Activated CD8-positive, alpha-beta T cell treated with anti-CD3 and anti-CD28 coated beads, Interleukin-2, amount 10 ng/mL, durations not matched to agents 7 days and 5 days (primary cell): ENCODE data around the gene HAPLN1. TPM values are rescaled to one million over a fixed set of nuclear protein-coding genes. Genes with fewer than 3 reads are reported as not detected.
"Not testable (repeated sequence)": the region's sequence is repeated elsewhere in the genome, so short reads cannot be mapped to it uniquely, and the experiment has no call there.

Source experiments
- ATAC-seq: fragments of 150-1000 bp; cut with Tn5 transposase; one replicate; pipeline ENCODE4 v1.10.0; 2021; ENCODE audit warnings: moderate library complexity
- CTCF ChIA-PET: fragments of 350-600 bp; sonication (Branson Sonifier 250); formaldehyde crosslinking; loops from one replicate; lab custom pipeline; 2021; ENCODE audit warnings: antibody characterized with exemption; lab: Charles Lee
- POLR2A ChIA-PET: fragments of 350-600 bp; sonication (Branson Sonifier 250); formaldehyde crosslinking; loops from one replicate; lab custom pipeline; 2021; ENCODE audit warnings: antibody characterized with exemption; lab: Charles Lee
- DNase-seq: peaks from one replicate; pipeline ENCODE4 v3.0.0-alpha.2; 2020
- H3K27ac Mint-ChIP-seq: one replicate; pipeline ENCODE4 v1.8.0; 2021; ENCODE audit warnings: mild to moderate bottlenecking, mixed read lengths
- H3K27me3 Mint-ChIP-seq: one replicate; pipeline ENCODE4 v1.8.0; 2021; ENCODE audit warnings: low read depth, mixed read lengths
- H3K36me3 Mint-ChIP-seq: one replicate; pipeline ENCODE4 v1.8.0; 2021; ENCODE audit warnings: low read depth, mixed read lengths
- H3K4me1 Mint-ChIP-seq: one replicate; pipeline ENCODE4 v1.8.0; 2021; ENCODE audit warnings: low read depth, mixed read lengths
- H3K4me3 Mint-ChIP-seq: one replicate; pipeline ENCODE4 v1.8.0; 2021; ENCODE audit warnings: mild to moderate bottlenecking, mixed read lengths
- H3K9me3 Mint-ChIP-seq: one replicate; pipeline ENCODE4 v1.8.0; 2022; ENCODE audit warnings: mixed read lengths; ENCODE audit not compliant: insufficient read depth
- total RNA-seq, 2 experiments: library from RNA; stranded (reverse); gene quantifications; one replicate each; pipeline ENCODE4 v1.2.3, GENCODE V29; 2021

The HAPLN1 gene
- not detected for total RNA-seq

DNA sequence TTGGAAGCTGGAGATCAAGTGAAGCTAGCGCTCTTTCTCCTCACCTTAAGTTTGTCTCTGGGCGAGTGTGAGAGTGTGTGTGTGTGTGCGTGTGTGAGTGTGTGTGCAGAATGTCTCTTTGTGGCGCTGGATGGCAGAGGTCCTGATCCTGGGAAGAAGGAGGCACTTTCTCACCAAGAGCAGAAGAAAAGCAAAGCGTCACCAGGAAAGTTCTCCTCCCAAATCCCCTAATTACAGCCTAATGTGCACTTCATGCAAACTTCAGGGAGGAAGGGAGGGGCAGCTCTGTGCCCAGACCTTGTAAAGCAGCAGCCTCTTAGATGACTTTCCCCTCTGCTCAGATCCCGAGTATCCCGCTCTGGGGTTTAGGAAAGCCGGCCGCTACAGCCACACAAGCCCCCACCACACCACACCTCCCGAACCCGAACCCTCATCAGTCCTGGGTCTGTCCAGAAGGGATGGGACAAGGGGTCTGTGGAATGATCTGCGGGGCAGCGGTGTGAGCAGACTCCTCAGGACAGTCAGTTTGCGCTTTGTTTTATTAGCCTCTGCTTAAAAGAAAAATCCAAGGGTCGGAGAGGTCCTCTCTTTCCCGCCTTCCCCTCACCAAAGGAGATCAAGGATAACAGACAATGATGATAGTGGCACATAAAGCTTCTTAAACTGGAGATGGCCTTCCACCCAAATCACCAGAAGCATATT is at the start of gene HAPLN1:
HAPLN1 (minus strand) TSS at position 20 of the 702 bp plus-strand sequence. CDS start 47,332 bp downstream, outside the sequence.
- peaks cover 42% of the 10 kb centered on the region for H3K27me3 Mint-ChIP-seq
- CTCF ChIA-PET = no interaction called here

DNA sequence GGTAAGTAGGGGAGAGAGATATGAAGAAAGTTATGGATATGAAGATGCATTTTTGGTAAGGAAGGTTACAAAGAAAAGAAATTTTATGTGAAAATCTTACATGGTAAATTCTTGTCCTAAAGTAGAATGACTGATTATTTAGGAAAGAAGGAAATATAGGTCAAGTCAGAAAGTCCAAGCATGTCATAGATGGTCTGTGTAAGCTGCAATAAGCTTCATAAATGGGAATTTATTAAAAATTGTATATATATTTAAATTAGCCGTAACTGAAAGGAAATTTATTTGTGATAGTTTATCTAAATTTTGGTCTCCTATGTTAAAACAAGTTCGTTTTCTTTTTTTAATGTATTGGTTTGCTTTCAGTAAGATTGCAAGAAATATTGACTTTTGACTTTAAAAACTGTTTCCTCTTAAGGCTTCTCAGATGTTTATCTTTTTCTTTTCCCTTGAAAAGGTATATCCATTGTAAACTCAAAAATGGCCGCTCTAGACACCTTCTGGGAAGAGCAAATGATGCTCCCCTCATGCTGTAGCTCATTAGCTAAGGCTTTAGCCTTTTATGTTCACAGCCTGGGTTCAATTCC is 46.8 kb upstream of the HAPLN1 start:
- Mint-ChIP-seq H3K9me3 (peaks cover 21% of the 10 kb centered on the region), H3K4me3 (no peak overlapping the region), H3K27me3 (no peaks in the 10 kb centered on the region), H3K27ac (no peak overlapping the region), H3K4me1 (no peaks in the 10 kb centered on the region), H3K36me3 (no peaks in the 10 kb centered on the region)
- DNase-seq = no peak
- ChIA-PET CTCF (no interaction called here), POLR2A (no interaction called here)
- no peak for ATAC-seq

More for the DNA sequence above, at the start of gene HAPLN1:
- POLR2A ChIA-PET = no interaction called here
- Mint-ChIP-seq H3K36me3 (no peaks in the 10 kb centered on the region), H3K9me3 (no peaks in the 10 kb centered on the region), H3K4me1 (peaks cover 5% of the 10 kb centered on the region), H3K27ac (no peak within 1 kb of the TSS), H3K4me3 (no peak within 1 kb of the TSS)
- ATAC-seq = no peak
- DNase-seq = no peak

DNA sequence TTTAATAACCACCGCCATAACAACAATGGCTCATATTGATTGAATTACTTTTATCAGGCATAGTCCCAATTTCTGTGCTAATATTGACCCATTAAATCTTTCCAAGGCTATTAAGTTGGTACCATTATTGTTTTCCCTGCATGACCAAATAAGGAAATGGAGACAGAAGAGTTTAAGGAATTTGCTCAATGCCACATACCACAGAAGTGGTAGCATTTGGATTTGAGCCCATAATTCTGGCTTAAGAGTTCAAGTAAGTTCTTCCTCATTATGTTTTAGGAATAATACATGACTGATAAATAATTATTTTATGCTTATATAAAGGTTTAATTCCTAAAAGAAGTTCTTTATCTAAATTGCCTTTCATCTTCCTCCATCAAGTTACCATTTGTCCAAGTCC is 43.4 kb upstream of the HAPLN1 start:
- ChIA-PET CTCF (no interaction called here), POLR2A (no interaction called here)
- no peak overlapping the region for H3K27ac Mint-ChIP-seq
- H3K27me3 Mint-ChIP-seq = no peaks in the 10 kb centered on the region
- peaks cover 20% of the 10 kb centered on the region for H3K9me3 Mint-ChIP-seq
- ATAC-seq (no peak), DNase-seq (no peak)
- no peak overlapping the region for H3K4me3 Mint-ChIP-seq
- H3K4me1 Mint-ChIP-seq = no peaks in the 10 kb centered on the region
- H3K36me3 Mint-ChIP-seq = no peaks in the 10 kb centered on the region

DNA sequence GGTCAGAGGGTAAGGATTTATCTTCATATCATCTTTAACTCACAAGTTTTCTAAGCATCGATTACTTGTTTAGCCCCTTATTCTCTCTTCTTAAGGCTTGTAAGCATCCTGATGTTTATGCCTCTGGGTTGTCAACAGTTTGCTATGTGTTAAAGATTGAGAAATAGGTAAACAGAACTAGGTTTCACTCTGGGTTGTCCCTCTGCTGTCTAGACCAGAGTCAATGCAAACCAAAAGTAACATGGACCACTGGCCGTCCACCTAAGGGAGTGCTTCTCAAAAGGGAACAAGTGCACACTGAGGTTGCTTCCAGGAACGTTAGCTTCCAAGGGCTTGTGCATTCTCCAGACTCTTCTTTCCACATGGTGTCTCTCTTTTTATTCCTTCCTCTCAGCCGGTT is 39.9 kb upstream of the HAPLN1 start:
- DNase-seq (no peak), ATAC-seq (no peak)
- no peak overlapping the region for H3K27ac Mint-ChIP-seq
- POLR2A ChIA-PET = no interaction called here
- H3K4me1 Mint-ChIP-seq = no peaks in the 10 kb centered on the region
- CTCF ChIA-PET = no interaction called here
- no peaks in the 10 kb centered on the region for H3K27me3 Mint-ChIP-seq
- H3K4me3 Mint-ChIP-seq = no peak overlapping the region
- no peaks in the 10 kb centered on the region for H3K9me3 Mint-ChIP-seq
- no peaks in the 10 kb centered on the region for H3K36me3 Mint-ChIP-seq

DNA sequence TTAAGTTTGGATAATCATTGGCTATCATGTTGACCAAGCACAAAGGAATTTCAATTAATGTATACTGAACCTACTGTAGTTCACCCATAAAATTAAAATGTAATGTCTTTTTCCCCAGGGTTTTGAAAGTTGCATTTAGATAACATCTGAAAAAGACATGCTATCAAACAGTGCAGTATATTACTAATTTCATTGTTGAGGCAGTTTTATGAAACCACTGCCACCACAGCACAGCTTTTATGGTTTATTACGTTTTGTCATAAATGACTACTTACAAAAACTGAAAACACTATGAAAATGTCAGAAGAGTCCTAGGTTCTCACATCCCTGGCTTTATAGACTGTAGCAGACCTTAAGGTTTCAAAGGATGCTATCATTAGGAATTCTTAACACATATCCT is 32.0 kb upstream of the HAPLN1 start:
- Mint-ChIP-seq H3K4me1 (no peaks in the 10 kb centered on the region), H3K4me3 (no peak overlapping the region), H3K27me3 (no peaks in the 10 kb centered on the region), H3K9me3 (peaks cover 4% of the 10 kb centered on the region), H3K36me3 (no peaks in the 10 kb centered on the region), H3K27ac (no peak overlapping the region)
- no peak for ATAC-seq
- ChIA-PET POLR2A (no interaction called here), CTCF (no interaction called here)
- DNase-seq = no peak

DNA sequence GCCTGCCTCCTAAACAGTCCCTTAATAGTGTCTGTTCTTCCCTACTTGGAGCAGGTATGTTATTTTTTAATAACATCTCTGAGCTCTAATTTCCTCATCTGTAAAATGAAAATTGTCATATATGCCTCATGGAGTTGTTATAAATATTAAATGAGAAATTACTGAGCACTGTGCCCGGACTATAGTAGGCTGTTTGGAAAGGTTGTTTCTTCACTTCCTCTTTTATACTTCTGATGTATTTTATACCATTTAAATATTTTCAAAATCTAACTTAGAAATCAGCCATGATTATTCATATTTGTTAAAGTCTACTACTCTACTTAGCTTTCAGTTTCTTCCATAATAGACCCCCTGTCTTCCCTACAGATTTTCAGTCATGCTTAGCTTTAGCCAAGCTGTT is 30.5 kb upstream of the HAPLN1 start:
- no peak overlapping the region for H3K4me3 Mint-ChIP-seq
- H3K27me3 Mint-ChIP-seq = no peaks in the 10 kb centered on the region
- ATAC-seq = no peak
- no peaks in the 10 kb centered on the region for H3K4me1 Mint-ChIP-seq
- no peak overlapping the region for H3K27ac Mint-ChIP-seq
- H3K9me3 Mint-ChIP-seq = peaks cover 4% of the 10 kb centered on the region
- no peaks in the 10 kb centered on the region for H3K36me3 Mint-ChIP-seq
- no peak for DNase-seq
- ChIA-PET CTCF (no interaction called here), POLR2A (no interaction called here)

DNA sequence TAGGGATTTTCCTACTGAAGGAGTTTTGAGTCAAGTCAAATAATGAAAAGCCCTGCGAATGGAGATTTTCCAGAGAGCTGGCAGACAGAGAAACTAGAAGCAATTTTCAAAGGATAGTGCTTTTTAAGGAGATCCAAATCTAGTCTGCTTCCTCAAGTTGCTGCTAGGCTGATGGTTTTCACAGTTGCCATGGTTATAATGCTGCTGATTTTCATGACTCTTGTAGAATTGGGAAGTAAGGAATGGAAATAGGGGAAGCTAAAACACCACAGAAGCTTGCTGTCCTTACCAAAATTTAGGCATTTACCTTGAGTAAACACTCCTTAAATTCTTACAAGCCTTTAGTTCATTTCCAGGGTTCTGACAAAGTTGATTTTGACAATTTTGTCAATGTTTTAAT is 30.1 kb upstream of the HAPLN1 start:
- Mint-ChIP-seq H3K4me3 (no peak overlapping the region), H3K27me3 (no peaks in the 10 kb centered on the region), H3K4me1 (no peaks in the 10 kb centered on the region), H3K27ac (no peak overlapping the region), H3K9me3 (peaks cover 4% of the 10 kb centered on the region), H3K36me3 (no peaks in the 10 kb centered on the region)
- CTCF ChIA-PET = no interaction called here
- POLR2A ChIA-PET = no interaction called here
- DNase-seq (no peak), ATAC-seq (no peak)

DNA sequence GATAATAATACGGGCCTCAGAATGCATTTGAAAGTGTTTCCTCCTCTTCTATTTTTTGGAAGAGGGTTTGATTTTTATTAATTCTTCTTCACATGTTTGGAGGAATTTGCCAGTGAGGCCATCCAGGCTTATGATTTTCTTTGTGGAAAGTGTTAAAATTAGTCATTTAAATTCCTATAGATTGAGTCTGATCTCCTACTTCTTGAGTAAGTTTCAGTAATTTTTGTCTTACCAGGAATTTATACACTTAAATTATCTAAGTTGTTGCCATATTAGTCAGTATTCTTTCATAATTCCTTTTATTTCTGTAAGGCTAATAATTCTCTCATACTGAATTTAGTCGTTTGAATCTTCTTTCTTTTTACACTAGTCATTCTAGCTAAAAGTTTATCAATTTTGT is 25.2 kb upstream of the HAPLN1 start:
- Mint-ChIP-seq H3K4me3 (no peak overlapping the region), H3K27ac (no peak overlapping the region), H3K27me3 (no peaks in the 10 kb centered on the region), H3K9me3 (no peaks in the 10 kb centered on the region), H3K36me3 (no peaks in the 10 kb centered on the region), H3K4me1 (no peaks in the 10 kb centered on the region)
- no peak for DNase-seq
- no peak for ATAC-seq
- ChIA-PET POLR2A (no interaction called here), CTCF (no interaction called here)

DNA sequence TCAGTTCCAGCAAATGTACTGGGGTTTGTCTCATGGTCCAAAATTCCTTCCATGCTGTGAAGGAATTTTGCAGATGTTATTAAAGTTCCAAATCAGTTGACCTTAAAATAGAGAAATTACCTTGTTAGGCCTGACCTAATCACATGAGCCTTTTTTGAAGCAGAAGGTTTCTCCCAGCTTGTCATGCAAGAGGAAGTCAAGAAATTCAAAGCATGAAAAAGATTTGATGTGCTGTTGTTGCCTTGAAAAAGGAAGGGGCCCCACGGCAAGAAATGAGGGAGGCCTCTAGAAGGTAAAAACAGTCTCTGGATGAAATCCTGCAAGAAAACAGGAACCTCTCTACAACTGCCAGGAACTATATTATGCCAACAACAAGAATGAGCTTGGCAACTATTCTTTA is 24.2 kb upstream of the HAPLN1 start:
- Mint-ChIP-seq H3K4me1 (no peaks in the 10 kb centered on the region), H3K4me3 (no peak overlapping the region), H3K27ac (no peak overlapping the region), H3K36me3 (no peaks in the 10 kb centered on the region), H3K9me3 (no peaks in the 10 kb centered on the region), H3K27me3 (no peaks in the 10 kb centered on the region)
- DNase-seq (no peak), ATAC-seq (no peak)
- CTCF ChIA-PET = no interaction called here
- POLR2A ChIA-PET = no interaction called here

DNA sequence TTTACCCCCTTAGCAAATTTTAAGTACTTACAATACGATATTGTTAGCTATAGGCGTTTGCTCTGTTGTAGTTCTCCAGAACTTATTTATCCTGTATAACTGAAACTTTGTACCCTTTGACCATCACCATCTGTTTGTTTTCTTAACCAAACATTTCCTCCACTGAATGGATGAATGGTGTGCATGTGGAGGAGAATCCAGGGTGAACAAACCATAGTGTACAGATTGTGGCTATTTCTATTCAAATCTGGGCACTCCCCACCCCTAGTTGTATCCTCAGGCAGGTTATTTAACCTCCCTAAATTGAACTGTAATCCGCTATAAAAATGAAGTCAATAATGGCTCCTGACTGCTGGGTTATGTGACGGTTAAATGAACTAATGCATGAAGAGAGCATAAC is 21.4 kb upstream of the HAPLN1 start:
- Mint-ChIP-seq H3K36me3 (no peaks in the 10 kb centered on the region), H3K4me1 (no peaks in the 10 kb centered on the region), H3K9me3 (no peaks in the 10 kb centered on the region), H3K4me3 (no peak overlapping the region), H3K27ac (no peak overlapping the region), H3K27me3 (no peaks in the 10 kb centered on the region)
- no peak for DNase-seq
- ChIA-PET POLR2A (no interaction called here), CTCF (no interaction called here)
- ATAC-seq = no peak

DNA sequence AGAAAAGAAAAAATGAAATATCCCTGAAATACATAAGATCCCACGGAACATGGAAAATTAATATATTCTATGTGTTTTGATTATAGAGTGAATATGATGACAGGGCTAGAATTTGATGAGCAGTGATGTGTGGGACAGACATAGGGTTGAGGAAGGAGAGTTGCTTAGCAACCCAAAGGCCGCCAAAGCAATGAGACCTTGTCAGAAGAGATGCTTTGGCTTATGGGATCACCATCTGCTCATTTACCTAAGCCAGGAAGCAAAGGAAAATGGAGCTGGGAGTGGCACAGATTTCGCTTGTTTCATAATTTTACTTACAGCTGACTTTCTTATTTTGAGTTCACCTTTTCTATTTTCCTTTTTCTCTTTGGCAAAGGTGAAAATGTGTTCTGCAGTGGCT is 20.9 kb upstream of the HAPLN1 start:
- POLR2A ChIA-PET = interaction anchor here (0.6 kb wide), 1 partner anchor 50 kb away, joined by 3 read pairs; no protein-coding TSS in a partner anchor
- Mint-ChIP-seq H3K4me1 (no peaks in the 10 kb centered on the region), H3K9me3 (no peaks in the 10 kb centered on the region), H3K27ac (no peak overlapping the region), H3K4me3 (no peak overlapping the region), H3K27me3 (no peaks in the 10 kb centered on the region), H3K36me3 (no peaks in the 10 kb centered on the region)
- CTCF ChIA-PET = no interaction called here
- DNase-seq (no peak), ATAC-seq (no peak)

DNA sequence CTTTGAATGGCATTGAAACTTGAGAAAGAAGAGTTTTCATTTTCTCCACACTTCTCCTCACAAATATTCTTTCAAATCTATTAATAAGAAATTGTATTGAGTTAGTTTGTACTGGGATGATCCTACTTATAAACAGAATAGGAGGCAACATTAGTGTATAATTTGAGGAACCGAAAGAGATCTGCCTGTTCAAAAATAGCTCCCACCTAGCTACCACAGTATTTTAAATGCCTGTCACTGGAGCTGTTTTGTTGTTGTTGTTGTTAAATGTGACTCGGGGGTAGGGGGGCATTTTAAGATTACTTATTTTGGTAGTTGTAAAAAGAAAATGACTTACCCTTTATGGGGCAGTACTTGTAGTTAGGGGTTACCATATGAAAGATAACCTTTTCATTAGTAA is 20.1 kb upstream of the HAPLN1 start:
- CTCF ChIA-PET = no interaction called here
- POLR2A ChIA-PET = no interaction called here
- Mint-ChIP-seq H3K4me3 (no peak overlapping the region), H3K27me3 (no peaks in the 10 kb centered on the region), H3K4me1 (no peaks in the 10 kb centered on the region), H3K27ac (no peak overlapping the region), H3K36me3 (no peaks in the 10 kb centered on the region), H3K9me3 (no peaks in the 10 kb centered on the region)
- ATAC-seq = no peak
- no peak for DNase-seq

DNA sequence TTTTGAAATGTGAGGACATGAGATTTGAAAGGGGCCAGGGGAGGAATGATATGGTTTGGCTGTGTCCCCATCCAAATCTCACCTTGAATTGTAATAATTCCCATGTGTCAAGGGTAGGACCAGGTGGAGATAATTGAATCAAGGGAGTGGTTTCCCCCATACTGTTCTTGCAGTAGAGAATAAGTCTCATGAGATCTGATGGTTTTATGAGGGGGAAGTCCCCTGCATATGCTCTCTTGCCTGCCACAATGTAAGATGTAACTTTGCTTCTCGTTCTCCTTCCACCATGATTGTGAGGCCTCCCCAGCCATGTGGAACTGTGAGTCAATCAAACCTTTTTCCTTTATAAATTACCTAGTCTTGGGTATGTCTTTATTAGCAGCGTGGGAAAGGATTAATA is 15.5 kb upstream of the HAPLN1 start:
- H3K27me3 Mint-ChIP-seq, DNase-seq, ATAC-seq, H3K9me3 Mint-ChIP-seq, H3K36me3 Mint-ChIP-seq, H3K4me1 Mint-ChIP-seq, CTCF ChIA-PET, POLR2A ChIA-PET, H3K4me3 Mint-ChIP-seq, H3K27ac Mint-ChIP-seq: not testable (repeated sequence)
